Stimulated activated CD4-positive, alpha-beta T cell treated with anti-CD3 and anti-CD28 coated beads, TNF-alpha, amount 100 ng/mL, for 1 hour (primary cell): ENCODE data around the gene SMARCA2.

Experiments
- DNase-seq, 3 donors: peaks; one replicate each; pipeline ENCODE4 v3.0.0-alpha.2; 2020; ENCODE audit warnings: low read depth in 3 of 3, low spot score in 1 of 3

Gene SMARCA2

DNA sequence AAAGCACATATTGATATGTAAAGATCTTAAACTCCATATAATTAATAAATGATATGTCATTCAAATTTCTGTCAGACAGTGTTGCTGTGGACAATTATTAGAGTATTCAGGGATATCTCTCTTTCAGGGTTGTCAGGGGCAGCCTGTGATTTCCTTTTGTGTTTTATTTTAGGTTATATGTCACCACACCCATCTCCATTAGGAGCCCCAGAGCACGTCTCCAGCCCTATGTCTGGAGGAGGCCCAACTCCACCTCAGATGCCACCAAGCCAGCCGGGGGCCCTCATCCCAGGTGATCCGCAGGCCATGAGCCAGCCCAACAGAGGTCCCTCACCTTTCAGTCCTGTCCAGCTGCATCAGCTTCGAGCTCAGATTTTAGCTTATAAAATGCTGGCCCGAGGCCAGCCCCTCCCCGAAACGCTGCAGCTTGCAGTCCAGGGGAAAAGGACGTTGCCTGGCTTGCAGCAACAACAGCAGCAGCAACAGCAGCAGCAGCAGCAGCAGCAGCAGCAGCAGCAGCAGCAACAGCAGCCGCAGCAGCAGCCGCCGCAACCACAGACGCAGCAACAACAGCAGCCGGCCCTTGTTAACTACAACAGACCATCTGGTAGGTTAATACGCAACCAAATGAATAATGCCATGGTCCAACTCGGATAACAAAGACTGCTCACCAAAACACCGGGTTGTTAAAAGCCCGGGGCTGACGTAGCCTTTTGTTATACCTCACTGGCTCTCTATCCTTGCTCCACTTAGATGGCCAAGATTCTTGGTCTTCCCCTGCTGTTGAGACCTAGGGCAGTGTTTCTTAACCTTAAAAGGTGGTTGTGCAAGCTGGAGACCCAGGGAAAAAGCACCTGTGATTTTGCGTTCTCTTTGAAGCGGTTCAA, 24.4 kb downstream of the SMARCA2 start:
- no peak for DNase-seq

DNA sequence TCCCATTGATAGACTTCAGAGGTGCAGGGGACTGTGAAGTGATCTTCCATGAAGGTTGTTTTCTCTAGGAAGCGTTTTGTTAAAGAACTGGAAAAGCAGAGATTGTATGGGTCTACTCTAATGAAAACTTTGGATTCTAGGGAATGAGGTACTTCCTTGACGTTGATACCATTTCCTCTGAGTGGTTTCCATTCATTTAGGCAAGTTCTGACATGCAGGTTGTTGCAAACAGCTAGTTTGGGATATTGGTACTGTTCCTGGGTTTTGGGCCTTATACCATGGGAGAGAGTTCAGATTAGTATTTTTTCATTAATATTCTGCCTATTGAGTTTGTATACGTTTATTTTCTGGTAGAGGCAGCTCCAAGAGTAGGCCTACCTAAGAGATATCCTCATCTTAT, 25.7 kb downstream of the SMARCA2 start:
- DNase-seq: no peak

DNA sequence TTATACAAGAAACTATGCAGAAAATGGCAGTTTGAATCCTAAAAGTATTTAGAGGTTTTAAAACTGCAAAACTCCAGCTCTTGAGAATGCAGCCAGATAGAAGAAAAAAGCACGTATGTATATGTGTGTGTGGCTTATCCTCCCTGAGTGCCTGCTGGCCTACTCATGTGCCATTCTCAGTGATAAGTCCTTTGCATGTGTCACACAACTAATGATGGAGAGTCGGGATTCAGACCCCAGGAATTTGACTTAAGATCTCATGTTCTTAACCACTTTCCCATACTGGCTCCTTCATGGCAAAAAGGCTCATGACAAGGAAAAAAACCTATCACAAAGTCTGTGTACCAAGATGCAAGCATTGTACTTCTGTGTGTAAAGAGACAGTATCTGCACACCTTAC, 26.6 kb downstream of the SMARCA2 start:
- DNase-seq: no peak

DNA sequence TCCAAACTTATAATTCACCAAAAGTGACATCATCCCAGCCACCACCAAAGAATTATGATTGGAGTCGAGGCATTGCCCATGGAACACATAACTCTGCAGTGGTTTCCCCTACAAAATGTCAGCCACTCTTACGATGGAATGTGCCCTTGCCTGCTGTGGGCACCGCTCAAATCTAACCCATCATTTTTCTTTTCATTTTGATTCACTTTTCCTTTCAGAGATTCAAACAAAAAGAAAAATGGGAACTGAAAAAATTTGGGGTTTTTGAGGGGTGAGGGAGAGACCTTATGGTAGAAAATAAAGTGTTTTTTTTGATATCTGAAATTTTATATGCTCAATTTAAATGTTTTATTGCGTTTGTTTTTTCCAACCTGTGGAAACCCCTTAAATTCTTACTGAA, 28.1 kb downstream of the SMARCA2 start:
- no peak for DNase-seq

DNA sequence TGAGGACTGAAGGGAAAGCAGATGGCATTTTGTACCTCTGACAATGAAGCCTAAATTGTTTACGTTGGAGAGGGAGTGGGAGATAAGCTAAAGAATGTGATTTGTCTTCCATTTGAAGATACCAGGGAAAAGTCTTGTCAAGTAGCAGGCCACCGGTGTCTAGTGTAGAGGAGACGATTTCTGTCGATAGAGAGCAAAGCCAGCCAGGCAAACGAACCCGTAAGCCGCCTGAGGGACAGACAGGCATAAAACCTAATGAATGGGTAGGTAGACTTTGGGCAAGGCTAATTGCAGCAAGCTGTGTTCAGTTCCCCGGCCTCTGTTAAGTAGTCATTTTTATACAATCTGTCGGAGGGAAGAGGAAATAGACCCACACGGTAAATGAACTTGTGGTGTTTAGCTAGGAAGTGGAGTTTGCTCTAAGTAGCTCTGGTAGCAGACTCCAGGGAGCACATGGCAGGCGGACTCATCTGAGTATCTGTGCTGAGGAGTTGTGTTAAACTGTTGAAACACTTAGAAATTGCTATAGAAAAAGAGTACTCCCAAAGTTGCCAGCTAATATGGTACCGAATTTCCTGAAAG, 28.8 kb downstream of the SMARCA2 start:
- no peak for DNase-seq

DNA sequence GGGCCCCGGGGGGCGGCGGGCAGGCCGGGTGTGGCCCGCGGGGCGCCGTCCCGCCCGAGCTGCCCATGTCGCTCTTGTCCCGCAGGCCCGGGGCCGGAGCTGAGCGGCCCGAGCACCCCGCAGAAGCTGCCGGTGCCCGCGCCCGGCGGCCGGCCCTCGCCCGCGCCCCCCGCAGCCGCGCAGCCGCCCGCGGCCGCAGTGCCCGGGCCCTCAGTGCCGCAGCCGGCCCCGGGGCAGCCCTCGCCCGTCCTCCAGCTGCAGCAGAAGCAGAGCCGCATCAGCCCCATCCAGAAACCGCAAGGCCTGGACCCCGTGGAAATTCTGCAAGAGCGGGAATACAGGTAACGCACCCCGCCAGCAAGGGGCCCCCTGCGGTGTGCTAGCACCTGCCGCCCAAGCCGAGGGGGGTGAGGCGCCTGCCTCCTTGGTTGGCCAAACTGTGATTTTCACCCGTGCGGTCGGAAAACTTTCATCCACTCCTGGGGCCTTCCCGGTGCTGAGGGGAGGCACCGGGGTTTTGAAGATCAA, 32.1 kb downstream of the SMARCA2 start:
- DNase-seq: no peak

DNA sequence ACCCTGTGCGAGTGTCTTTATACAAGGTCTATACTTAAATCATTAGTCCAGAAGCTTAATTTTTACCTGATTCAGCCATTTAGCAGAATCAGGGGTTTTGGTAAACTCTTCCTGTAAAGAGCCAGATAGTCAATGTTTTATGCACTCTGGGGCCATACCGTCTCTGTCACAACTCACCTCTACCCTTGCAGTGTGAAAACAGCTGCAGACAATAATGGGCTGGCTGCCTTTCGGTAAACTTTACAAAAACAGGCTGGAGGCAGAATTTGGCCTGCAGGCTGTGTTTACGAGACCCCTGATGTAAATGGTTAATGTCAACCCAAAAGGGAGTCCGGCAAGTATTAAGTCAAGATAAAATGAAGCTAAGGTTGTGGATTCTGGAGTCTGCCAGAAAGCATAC, 32.8 kb downstream of the SMARCA2 start:
- DNase-seq: no peak

DNA sequence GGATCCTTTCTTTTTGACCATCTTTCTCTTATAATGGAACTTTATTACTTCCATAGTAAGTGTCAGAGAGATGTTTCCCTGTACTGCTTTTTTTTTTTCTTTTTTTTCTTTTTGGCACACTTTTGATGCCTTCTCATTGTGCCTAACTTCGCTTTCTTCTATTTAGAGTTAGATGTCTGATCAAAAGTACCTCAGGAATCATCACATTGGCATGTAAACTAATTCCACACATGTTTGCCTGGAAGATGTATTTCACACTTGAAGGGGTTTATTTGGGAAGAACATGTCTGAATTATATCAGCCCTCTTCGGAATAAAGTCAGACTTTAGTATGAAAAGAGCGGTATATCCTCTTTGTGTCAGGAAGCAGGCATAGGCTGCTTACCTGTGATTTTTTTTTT, 35.1 kb downstream of the SMARCA2 start:
- no peak for DNase-seq

DNA sequence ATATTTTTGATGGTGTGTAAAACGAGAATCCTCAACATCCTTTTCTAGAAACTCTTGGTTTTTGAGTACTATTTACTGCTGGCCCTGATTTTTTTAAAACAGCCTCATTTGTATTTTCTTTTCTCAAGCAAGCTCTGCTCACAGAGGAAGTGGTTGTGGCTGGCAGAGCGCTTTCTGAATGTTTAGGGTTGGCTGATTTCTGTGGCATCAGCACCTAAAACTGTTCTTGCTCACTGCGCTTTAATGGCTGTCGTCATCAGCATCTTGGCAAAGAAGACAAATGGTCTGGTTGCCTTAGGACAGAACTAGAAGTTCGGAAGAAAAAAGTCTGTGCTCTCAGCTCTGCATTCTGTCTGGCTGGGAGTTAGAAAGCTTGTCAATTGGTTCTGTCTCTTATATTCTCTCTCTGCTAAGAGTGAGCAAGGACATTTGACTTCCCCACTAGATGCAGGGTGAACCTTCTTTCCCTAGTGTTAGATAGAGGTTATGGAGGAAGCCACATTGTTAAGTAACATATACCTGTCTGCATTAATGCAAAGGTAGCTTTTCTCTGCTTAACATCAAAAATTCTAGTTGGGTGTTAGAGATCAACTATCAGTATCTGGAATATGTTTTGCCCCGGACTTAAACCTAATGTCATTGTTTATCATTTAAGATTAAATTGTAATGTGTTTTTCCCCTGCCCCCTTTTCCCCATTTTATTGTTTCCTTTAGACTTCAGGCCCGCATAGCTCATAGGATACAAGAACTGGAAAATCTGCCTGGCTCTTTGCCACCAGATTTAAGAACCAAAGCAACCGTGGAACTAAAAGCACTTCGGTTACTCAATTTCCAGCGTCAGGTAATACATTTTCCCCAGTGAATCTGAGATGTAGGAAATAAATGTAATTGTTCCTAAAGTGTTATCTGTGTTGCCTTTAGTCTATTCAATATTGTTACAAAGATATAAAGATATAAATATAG, 39.0 kb downstream of the SMARCA2 start:
- DNase-seq: peak; percentile 8 to 38 (median 27)

DNA sequence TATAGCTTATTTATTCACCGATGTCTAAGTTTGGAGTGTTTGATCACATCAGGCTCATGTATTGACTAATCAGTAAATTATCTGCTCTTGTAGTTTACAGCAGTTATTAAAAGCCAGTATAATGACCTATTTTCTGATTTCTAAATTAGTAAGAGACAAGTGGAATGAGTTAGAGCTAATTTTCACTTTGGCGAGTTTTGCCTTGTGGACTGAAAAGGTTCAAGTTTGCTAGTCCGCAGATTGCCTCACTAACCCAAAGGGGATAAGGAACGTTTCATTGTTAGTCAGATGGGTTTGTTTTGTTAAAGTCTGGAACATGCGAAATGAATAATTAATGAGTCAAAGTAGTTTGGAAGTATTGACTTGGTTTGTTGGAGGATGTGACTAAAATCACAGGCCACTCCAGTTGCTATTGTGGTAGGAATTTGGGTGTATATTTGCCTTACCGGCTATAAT, 40.1 kb downstream of the SMARCA2 start:
- DNase-seq: no peak

DNA sequence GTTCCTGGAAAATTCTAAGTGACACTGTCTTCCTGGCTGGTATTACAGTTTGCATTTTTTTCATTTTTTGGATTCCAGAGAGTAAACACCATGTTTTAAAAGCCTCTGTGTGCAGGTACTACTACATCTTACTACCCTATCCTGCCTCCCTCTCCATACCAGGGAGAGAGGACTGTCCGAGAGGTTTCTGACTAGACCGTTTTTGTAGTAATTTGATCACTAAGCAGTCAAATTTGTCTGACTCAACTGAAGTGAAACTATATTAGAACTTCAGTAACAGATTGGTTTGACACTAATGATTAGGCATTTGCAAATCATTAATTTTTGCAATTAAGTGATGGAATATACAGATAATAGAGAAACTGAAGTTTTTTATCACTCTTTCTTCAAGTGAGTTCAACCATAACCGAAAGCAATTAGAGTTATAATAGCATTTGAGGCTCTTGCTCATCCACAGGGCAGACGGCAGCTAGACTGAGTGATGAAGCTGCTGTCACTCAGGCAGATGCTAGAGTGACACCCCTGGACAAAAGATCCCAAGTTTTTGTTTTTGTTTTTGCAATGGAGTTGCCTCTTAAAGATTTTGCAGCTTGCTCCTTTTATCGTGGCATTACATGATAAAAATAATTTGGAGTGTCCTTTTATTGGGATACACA, 44.3 kb downstream of the SMARCA2 start:
- DNase-seq: no peak

DNA sequence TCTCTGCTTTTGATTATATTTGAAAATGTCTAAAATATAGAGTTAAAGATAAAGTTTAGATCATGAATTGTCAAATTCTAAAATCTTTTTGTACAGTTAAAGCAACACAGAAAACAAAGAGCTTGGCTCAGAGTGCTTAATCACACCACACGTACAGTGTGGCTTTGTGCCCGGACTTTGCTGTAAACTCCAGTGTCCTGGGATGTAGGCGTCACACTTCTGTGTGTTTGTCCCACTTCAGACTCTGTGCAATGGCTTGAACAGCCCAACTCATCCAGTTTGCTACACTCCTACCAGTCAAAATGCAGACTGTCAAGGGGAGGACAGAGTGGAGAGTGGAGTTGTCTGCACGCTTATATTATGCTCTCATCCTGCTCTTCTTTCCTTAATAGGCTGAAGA, 45.3 kb downstream of the SMARCA2 start:
- DNase-seq: no peak

DNA sequence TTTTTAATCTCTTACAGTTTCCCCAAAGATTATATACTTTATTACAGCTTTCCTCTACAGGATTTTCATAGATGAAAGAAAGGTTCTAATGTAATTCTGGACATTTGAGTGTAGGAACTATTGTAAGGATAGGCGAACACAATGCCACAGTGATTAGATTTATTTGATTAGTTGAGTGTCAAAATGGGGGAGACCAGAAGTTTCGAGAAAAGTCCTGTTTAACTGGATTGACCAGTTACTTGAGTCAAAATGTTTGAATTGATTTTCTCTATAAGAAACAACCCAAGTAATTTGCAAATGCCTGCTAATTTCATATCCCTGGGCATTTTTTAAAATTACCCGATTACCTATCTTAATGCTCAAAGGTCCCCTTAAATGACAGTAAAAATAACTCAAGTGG, 50.6 kb downstream of the SMARCA2 start:
- no peak for DNase-seq

DNA sequence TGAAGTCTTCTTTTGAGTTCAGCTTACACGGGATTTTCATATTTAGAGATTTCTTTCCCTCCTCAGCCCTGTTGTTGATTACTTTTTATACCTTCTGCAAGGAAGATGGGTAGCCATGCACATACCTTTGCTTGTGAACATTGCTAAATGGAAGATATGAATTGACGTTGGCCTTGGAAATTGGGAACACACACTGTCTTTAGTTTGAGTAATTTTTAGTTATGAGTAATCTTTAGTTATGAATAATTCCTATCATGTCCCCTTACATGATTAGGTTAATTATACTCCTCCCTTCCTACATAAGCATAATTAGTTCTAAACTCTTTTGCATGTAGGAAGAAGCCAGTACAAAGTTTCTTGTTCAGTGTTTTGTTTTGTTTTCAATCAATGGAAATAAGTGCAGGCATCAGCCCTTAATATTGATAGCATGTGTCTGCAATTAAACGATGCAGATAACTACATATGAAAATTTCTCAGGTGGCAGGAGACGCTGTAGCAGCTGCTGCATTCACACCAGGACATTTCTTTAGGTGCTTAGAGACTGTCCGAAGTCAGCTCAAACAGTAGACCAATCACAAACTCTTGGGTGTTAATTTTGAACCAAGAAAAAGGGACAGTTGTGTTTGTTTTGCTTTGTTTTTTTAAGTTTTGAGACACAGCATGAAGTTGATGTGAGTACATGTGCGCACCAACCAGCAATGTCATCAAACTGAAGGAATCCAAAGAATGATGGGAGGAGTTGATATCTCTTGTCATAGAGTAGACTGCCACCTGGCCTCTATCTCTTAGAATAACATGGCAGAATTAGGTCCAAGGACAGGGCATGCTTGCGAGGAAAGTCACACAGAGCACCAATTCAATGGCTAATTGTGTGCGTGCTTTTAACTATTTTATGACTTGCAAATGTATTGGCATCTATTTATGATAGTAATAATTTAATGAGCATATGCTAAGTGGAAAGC, 51.4 kb downstream of the SMARCA2 start:
- DNase-seq: no peak

DNA sequence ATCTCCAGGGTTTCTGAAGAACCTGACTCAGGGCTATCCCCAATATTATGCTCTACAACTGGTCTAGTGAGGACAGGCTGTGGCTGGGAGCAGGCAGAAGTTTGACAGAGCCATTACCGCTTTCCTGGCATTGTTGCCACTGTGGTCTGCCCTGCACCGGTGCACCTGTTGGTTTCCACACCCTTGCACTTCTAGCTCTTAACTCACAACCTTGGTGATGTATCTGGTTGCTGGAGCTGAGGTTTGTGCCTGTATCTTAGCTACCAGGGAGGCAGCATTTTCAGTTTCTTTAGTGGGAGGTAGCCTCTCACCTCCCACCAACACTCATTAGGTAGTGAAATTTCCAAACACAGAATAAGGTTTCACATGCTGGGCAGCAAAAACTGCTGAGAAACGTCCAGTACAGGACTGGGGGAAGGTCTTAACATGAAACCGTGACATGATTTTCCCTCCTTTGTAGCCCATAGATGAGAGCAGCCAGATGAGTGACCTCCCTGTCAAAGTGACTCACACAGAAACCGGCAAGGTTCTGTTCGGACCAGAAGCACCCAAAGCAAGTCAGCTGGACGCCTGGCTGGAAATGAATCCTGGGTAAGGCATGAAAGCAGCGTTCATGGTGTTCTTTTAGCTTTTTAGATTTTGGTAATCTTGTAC, 57.7 kb downstream of the SMARCA2 start:
- no peak for DNase-seq

DNA sequence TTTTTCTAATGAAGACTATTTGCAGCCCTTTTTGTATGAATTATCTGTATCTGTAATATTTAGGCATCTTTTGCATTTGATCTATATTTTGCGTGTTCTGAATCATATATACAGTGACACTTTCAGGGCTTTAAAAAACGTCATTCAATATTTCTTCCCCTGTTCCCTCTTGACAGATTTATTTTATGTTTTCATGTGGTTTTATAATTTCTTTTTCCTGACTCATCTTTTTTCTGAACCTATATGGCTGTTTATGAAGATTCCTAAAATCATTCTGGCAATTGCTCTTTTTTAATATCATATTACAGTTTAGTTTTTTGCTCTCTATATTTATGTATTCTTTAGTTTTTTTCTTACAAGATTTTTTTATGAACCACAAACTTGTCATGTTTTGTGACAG, 67.6 kb downstream of the SMARCA2 start:
- no peak for DNase-seq

DNA sequence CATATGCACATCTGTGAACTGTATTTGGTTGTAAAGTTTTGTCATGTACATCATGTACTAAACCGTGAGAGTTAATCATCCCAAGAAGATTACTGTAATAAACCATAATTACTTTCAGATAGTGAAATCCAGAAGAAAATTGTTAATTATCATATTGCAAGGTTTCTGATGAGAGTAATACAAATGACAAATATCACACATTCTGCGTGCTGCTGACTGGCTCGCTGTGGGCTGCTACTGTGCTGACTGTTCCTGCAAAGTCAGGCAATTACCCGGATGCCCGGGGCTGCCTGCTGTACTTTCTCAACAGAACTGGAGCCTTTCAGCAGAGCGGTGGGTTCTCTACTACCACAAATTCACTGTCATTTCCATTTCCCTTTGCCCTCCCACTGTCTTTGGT, 68.3 kb downstream of the SMARCA2 start:
- DNase-seq: no peak

DNA sequence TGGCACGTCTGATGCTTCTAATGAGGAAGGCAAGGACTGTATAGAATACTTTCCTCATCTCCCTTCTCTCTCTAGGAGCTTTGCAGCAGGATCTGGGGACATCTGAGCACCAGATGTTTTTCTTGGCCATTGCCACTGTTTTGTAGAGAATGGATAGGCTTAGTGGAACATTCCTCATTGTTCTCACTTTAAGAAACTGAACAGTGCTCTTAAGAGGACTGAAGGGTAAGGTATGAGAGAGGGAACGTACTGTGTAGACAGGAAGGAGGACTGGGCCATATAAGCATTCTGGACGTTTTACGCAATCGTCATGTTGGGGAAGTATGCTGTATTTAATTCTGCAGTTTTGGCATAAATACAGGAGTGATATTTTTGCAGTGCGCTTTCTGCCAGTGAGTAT, 70.6 kb downstream of the SMARCA2 start:
- DNase-seq: no peak

DNA sequence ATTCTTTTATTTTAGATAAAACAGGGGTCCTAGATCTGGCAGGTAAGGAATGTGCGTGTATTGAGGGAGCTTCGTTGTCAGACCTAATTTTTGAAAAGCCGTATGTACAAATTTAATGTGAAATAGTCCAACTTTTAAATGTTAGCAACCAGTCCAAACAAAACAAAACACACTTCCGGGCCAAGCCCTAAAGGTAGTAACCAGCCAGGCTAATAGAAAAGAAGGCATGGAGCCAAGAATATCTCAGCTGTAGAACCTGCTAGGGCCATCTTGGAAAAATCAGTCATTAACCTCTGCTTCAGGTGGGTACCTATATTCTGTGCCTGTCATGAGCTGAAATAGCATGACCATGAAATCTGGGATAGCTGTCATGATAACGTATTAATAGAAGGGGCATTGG, 71.0 kb downstream of the SMARCA2 start:
- DNase-seq: no peak
